ENCODE data around the gene SEPTIN10. TPM values are rescaled to one million over a fixed set of nuclear protein-coding genes. Genes with fewer than 3 reads are reported as not detected.

Gene SEPTIN10
- total and polyA plus RNA-seq, 2 donors (not counting 1 experiment from before 2014, with no cell fraction given), result 90.3 to 99.4 TPM

GRCh38 chr2:109592905-109593304, 20.9 kb downstream of the SEPTIN10 start:
- no peak overlapping the region for H3K27ac ChIP-seq (ENCODE audit: insufficient read depth, low read length)
- no peak overlapping the region for H3K9ac ChIP-seq (ENCODE audit: insufficient read depth, low read length)
- no peaks in the 10 kb centered on the region for H3K9me3 ChIP-seq (ENCODE audit: control insufficient read depth, insufficient read depth, low read depth, low read length)
- H3K4me3 ChIP-seq (replicated peaks in 1 of 4; ENCODE audit: control extremely low read depth in 1 of 4, insufficient read depth in 1 of 4, low read depth in 3 of 4, low read length in 4 of 4), result no peak overlapping the region
- H3K36me3 ChIP-seq (ENCODE audit: control insufficient read depth, insufficient read depth, low read length), result peaks cover 3% of the 10 kb centered on the region
- no peaks in the 10 kb centered on the region for H4K20me1 ChIP-seq (ENCODE audit: control insufficient read depth, extremely low read depth, insufficient read depth, low read length)
- H3K4me1 ChIP-seq (ENCODE audit: control insufficient read depth, extremely low read depth, insufficient read depth, low read length), result no peaks in the 10 kb centered on the region
- DNase-seq (ENCODE audit: low read depth in 2 of 2), result no peak
- H3K79me2 ChIP-seq (ENCODE audit: control insufficient read depth, insufficient read depth, low read length), result peaks cover 32% of the 10 kb centered on the region
- no peak for TF ChIP-seq EZH2 (IDR thresholded peaks at IDR 0.05; ENCODE audit: low read length, missing control alignments)
- TF ChIP-seq CTCF (conservative IDR thresholded peaks at IDR 0.05 in 1 of 2, IDR thresholded peaks at IDR 0.05 in 1 of 2; ENCODE audit: low read depth in 1 of 2, low read length in 2 of 2), result no peak
- H3K27me3 ChIP-seq (ENCODE audit: control insufficient read depth, insufficient read depth, low read length), result no peaks in the 10 kb centered on the region
- no peak overlapping the region for H3K4me2 ChIP-seq (ENCODE audit: extremely low read depth, insufficient read depth, low read length)
- H2AFZ ChIP-seq (ENCODE audit: low read length), result no peak overlapping the region

- Histone ChIP-seq H3K4me1 (ENCODE audit: control insufficient read depth, extremely low read depth, insufficient read depth, low read length) (no peaks in the 10 kb centered on the region), H4K20me1 (ENCODE audit: control insufficient read depth, extremely low read depth, insufficient read depth, low read length) (no peaks in the 10 kb centered on the region), H3K9me3 (ENCODE audit: control insufficient read depth, insufficient read depth, low read depth, low read length) (no peaks in the 10 kb centered on the region), H3K36me3 (ENCODE audit: control insufficient read depth, insufficient read depth, low read length) (peaks cover 3% of the 10 kb centered on the region), H3K27ac (ENCODE audit: insufficient read depth, low read length) (no peak overlapping the region), H3K4me3 (replicated peaks in 1 of 4; ENCODE audit: control extremely low read depth in 1 of 4, insufficient read depth in 1 of 4, low read depth in 3 of 4, low read length in 4 of 4) (no peak overlapping the region), H2AFZ (ENCODE audit: low read length) (no peak overlapping the region), H3K79me2 (ENCODE audit: control insufficient read depth, insufficient read depth, low read length) (peaks cover 22% of the 10 kb centered on the region), H3K4me2 (ENCODE audit: extremely low read depth, insufficient read depth, low read length) (no peak overlapping the region), H3K9ac (ENCODE audit: insufficient read depth, low read length) (no peak overlapping the region), H3K27me3 (ENCODE audit: control insufficient read depth, insufficient read depth, low read length) (no peaks in the 10 kb centered on the region)
- no peak for TF ChIP-seq CTCF (conservative IDR thresholded peaks at IDR 0.05 in 1 of 2, IDR thresholded peaks at IDR 0.05 in 1 of 2; ENCODE audit: low read depth in 1 of 2, low read length in 2 of 2)
- no peak for TF ChIP-seq EZH2 (IDR thresholded peaks at IDR 0.05; ENCODE audit: low read length, missing control alignments)
- DNase-seq (ENCODE audit: low read depth in 2 of 2), result no peak
Measured at GRCh38 chr2:109591206-109591605, 22.6 kb downstream of the SEPTIN10 start.

DNA sequence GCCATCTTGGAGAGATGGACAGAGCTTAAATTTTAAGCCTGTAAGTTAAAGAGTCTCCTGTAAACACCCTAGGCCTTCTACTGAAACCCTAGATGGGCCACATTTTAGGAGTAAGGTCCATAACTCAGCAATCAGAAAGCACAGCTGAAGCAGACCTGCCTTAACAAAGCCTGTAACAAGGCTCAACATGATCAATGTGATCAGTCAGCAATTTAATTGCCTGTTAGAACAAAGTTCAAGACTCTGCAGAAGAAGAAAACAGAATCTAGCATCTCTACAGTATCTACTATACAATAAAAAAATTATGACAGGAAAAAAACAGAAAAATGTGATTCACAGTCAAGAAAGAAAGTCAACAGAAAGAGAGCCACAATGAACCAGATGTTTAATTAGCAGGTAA, 27.1 kb downstream of the SEPTIN10 start:
- no peak overlapping the region for H3K27ac ChIP-seq (ENCODE audit: insufficient read depth, low read length)
- no peak overlapping the region for H3K4me2 ChIP-seq (ENCODE audit: extremely low read depth, insufficient read depth, low read length)
- no peaks in the 10 kb centered on the region for H3K4me1 ChIP-seq (ENCODE audit: control insufficient read depth, extremely low read depth, insufficient read depth, low read length)
- no peak overlapping the region for H3K4me3 ChIP-seq (replicated peaks in 1 of 4; ENCODE audit: control extremely low read depth in 1 of 4, insufficient read depth in 1 of 4, low read depth in 3 of 4, low read length in 4 of 4)
- H4K20me1 ChIP-seq (ENCODE audit: control insufficient read depth, extremely low read depth, insufficient read depth, low read length), result no peaks in the 10 kb centered on the region
- H3K9ac ChIP-seq (ENCODE audit: insufficient read depth, low read length), result no peak overlapping the region
- H3K27me3 ChIP-seq (ENCODE audit: control insufficient read depth, insufficient read depth, low read length), result no peaks in the 10 kb centered on the region
- TF ChIP-seq CTCF (conservative IDR thresholded peaks at IDR 0.05 in 1 of 2, IDR thresholded peaks at IDR 0.05 in 1 of 2; ENCODE audit: low read depth in 1 of 2, low read length in 2 of 2) (no peak), EZH2 (IDR thresholded peaks at IDR 0.05; ENCODE audit: low read length, missing control alignments) (no peak)
- no peaks in the 10 kb centered on the region for H3K9me3 ChIP-seq (ENCODE audit: control insufficient read depth, insufficient read depth, low read depth, low read length)
- H3K36me3 ChIP-seq (ENCODE audit: control insufficient read depth, insufficient read depth, low read length), result peaks cover 3% of the 10 kb centered on the region
- no peak for DNase-seq (ENCODE audit: low read depth in 2 of 2)
- H3K79me2 ChIP-seq (ENCODE audit: control insufficient read depth, insufficient read depth, low read length), result peaks cover 1% of the 10 kb centered on the region
- H2AFZ ChIP-seq (ENCODE audit: low read length), result no peak overlapping the region
